GM12864 (cell line): ENCODE results near the gene HS3ST5.

ENCODE experiments used
- DNase-seq: peaks from one replicate; pipeline ENCODE4 v3.0.0-alpha.2; 2011; ENCODE audit warnings: low read depth
- H3K4me3 ChIP-seq: 2 replicates; pipeline ENCODE4 v1.5.1; 2011; ENCODE audit warnings: mild to moderate bottlenecking, low read depth, low read length, control low read depth
- CTCF ChIP-seq: IDR thresholded peaks from 2 replicates; pipeline ENCODE4 v1.5.1; 2011; ENCODE audit warnings: low read depth, mild to moderate bottlenecking, moderate library complexity, low read length, control low read depth, inconsistent platforms; ENCODE audit errors: missing control alignments

HS3ST5 gene

GRCh38 chr6:114062199-114062598 is 280.6 kb downstream of the HS3ST5 start:
- TF ChIP-seq CTCF, result no peak
- H3K4me3 ChIP-seq, result no peak overlapping the region
- DNase-seq, result no peak

GRCh38 chr6:114061741-114062140 is 281.1 kb downstream of the HS3ST5 start:
- no peak for DNase-seq
- no peak for TF ChIP-seq CTCF

GRCh38 chr6:114061116-114061515 is 281.7 kb downstream of the HS3ST5 start:
- DNase-seq, result no peak
- TF ChIP-seq CTCF, result no peak
- H3K4me3 ChIP-seq, result no peak overlapping the region

More at GRCh38 chr6:114061741-114062140, 281.1 kb downstream of the HS3ST5 start:
- no peak overlapping the region for H3K4me3 ChIP-seq

- no peak overlapping the region for H3K4me3 ChIP-seq
- no peak for TF ChIP-seq CTCF
- DNase-seq, result no peak
These were observed 284.4 kb downstream of the HS3ST5 start for GRCh38 chr6:114058435-114058834.

GRCh38 chr6:114055763-114056162 is 287.1 kb downstream of the HS3ST5 start:
- DNase-seq, result no peak
- H3K4me3 ChIP-seq, result no peak overlapping the region

GRCh38 chr6:114055349-114055748 is 287.5 kb downstream of the HS3ST5 start:
- no peak for TF ChIP-seq CTCF
- no peak overlapping the region for H3K4me3 ChIP-seq
- DNase-seq, result no peak

More at GRCh38 chr6:114055763-114056162, 287.1 kb downstream of the HS3ST5 start:
- TF ChIP-seq CTCF, result no peak

GRCh38 chr6:114053791-114054190 is 289.0 kb downstream of the HS3ST5 start:
- no peak for TF ChIP-seq CTCF
- no peak for DNase-seq
- H3K4me3 ChIP-seq, result no peak overlapping the region
